SK-N-SH (cell line): ENCODE data around the gene C20orf96.

Experiments
- EP300 ChIP-seq, 2 experiments: IDR thresholded peaks; 2 replicates each; pipeline versions ENCODE4 v1.4.0 to v1.6.1; 2012; ENCODE audit warnings: borderline replicate concordance in 1 of 2, low read depth in 1 of 2, low read length in 1 of 2
- RAD21 ChIP-seq: IDR thresholded peaks from 2 replicates; pipeline ENCODE4 v1.6.1; 2012; ENCODE audit warnings: mild to moderate bottlenecking, low read length
- TAF1 ChIP-seq: IDR thresholded peaks from 2 replicates; pipeline ENCODE4 v1.6.1; 2012; ENCODE audit warnings: low read depth, mild to moderate bottlenecking, low read length, moderate library complexity, borderline replicate concordance
- TF ChIP-seq, protein P1 (sequence below): fragments of 200-600 bp; sonication (generic); IDR thresholded peaks from 2 replicates; pipeline ENCODE4 v1.6.1; 2017; ENCODE audit warnings: antibody characterized with exemption, mild to moderate bottlenecking, moderate library complexity
- TF ChIP-seq, protein P2 (sequence below): fragments of 150-350 bp; IDR thresholded peaks from 2 replicates; pipeline ENCODE4 v1.6.1; 2017; ENCODE audit warnings: antibody characterized with exemption, low read length, low read depth, borderline replicate concordance

DNA sequence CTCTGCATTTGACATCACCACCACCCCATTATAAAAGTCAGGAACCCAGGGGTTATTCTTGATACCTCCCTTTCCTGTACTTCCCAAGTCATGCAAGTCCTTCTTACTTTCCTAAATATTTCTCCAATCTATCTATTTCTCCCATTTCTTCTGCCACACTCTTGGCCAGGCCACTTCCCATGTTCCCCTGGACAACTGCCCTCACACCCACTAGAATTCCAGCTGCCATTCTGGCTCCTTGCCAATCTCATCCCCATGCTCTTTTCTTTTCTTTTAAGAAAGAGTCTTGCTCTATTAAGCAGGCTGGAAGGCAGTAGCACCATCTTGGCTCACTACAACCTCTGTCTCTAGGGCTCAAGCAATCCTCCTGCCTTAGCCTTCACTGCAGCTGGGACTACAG, 17.8 kb downstream of the C20orf96 start:
- TF ChIP-seq TAF1 (no peak), RAD21 (no peak), EP300 (IDR thresholded peaks at IDR 0.05; ENCODE audit: borderline replicate concordance in 1 of 2, low read depth in 1 of 2, low read length in 1 of 2) (no peak)
- TF ChIP-seq, protein P1, sequence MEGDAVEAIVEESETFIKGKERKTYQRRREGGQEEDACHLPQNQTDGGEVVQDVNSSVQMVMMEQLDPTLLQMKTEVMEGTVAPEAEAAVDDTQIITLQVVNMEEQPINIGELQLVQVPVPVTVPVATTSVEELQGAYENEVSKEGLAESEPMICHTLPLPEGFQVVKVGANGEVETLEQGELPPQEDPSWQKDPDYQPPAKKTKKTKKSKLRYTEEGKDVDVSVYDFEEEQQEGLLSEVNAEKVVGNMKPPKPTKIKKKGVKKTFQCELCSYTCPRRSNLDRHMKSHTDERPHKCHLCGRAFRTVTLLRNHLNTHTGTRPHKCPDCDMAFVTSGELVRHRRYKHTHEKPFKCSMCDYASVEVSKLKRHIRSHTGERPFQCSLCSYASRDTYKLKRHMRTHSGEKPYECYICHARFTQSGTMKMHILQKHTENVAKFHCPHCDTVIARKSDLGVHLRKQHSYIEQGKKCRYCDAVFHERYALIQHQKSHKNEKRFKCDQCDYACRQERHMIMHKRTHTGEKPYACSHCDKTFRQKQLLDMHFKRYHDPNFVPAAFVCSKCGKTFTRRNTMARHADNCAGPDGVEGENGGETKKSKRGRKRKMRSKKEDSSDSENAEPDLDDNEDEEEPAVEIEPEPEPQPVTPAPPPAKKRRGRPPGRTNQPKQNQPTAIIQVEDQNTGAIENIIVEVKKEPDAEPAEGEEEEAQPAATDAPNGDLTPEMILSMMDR = no peak
- TF ChIP-seq, protein P2, sequence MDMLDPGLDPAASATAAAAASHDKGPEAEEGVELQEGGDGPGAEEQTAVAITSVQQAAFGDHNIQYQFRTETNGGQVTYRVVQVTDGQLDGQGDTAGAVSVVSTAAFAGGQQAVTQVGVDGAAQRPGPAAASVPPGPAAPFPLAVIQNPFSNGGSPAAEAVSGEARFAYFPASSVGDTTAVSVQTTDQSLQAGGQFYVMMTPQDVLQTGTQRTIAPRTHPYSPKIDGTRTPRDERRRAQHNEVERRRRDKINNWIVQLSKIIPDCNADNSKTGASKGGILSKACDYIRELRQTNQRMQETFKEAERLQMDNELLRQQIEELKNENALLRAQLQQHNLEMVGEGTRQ = no peak
